Kidney glomerular epithelial cell (primary cell): ENCODE data around the gene GNAS-AS1.

Experiments used
- DNase-seq: peaks from one replicate; lab custom pipeline; 2025; lab: John Stamatoyannopoulos, UW

Gene GNAS-AS1

DNA sequence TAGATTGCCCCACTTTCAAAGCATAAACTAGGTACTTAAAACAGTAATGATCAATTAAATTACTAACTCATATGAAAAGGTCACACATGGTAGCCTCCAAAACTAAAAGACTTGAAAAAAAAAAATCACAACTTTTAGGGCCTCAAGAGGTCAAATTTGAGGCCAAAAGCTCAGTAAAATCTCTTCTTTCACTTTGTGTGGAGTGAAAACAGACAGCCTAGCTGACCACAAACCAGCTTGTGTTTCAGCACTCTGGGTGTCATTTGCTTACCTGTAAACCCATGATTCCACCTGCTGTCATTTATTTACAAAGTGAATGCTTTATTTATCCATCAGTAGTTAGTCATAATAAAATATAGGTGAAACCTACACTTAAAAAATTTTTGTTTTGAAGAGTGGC, 35.8 kb upstream of the GNAS-AS1 start:
- DNase-seq = no peak

DNA sequence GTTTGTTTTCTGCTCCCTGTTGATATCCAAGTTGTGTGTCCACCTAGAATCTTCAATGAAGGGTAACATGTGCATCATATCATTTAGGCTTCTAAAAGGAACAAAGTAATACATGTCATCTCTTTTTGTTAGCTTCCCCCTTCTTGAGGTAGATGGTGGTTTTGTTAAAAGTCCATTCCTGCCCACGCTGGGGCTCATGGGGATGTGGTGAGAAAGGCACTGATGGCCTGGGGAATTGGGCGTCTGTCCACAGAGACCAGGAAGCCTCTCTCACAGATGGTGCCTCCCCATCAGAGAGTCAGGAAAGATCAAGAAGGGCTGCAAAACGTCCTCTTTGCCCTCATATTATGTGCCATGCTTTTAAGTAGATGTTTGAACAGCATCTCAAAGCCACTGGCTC, 34.3 kb upstream of the GNAS-AS1 start:
- no peak for DNase-seq

DNA sequence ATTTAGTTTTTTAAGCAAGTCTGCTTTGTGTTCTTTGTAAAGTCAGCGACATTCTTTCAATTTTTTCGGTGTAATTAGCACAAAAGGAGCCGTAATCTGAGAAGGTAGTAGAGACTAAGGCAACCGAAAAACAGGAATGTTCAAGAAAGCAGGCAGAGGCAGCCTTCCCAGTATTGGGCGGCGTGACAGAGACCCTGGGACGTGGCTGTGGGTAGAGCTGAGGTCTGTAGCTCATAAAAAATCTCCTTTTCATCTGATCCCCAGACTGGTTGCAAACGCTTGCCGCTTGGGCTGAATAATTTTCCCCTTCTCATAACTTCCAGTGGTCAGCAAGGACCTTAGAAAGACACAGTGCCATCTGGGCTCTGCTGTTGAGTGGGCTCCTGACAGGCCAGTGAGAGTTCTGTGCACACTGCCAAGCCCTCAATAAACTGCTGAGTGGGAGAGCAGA, 32.6 kb upstream of the GNAS-AS1 start:
- no peak for DNase-seq

DNA sequence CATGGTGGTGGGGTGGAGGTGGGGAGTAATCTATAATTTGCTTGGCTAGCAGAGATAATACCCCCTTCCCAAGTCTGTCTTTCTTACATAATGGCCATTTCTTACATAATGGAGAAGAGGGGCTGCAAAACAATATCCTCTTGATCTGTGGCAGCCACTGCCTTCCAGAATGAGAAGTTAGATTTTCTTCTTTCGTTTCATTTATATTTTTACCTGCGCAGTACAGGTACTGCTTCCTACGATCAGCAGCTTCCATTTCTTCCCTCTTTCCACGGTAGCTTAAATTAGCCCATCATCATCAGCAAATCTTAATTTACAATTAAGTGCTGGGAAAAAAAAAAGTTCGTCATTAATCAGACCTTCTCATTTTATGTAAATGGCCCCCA, 32.0 kb upstream of the GNAS-AS1 start:
- no peak for DNase-seq

DNA sequence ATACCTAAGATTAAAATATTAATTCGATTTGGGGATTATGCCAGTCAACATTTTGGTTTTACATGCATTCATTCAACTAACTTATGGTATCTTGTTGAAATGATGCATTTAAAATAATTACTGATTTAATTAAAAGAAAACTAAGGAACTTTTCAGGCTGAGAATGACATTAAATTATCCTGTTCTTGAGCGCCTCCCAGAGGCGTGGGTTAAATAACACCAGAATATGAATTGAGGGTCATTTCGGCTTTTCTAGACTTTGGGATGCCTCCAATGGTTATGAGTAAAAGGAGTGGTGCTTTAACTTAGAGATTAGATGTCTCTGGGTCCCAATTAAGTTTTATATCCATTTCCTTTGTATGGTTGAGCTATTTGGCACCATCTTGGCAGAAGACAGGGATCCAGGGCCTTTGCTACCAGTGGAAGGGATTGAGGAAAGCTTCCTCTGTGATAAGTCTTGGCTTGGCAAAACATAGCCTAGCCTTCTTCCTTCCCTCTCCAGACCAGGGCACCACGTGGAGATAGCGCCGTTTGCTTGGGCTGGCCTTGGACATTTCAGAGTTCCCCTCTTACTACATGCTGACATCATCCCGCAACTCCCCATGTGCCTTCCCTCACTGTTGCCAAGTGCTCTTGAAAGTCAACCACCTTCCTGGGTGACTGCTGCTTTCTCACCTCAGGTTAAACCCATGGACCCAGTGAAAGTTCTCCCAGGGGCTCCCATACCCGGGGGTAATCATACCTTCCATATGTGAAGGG, 30.5 kb upstream of the GNAS-AS1 start:
- no peak for DNase-seq

DNA sequence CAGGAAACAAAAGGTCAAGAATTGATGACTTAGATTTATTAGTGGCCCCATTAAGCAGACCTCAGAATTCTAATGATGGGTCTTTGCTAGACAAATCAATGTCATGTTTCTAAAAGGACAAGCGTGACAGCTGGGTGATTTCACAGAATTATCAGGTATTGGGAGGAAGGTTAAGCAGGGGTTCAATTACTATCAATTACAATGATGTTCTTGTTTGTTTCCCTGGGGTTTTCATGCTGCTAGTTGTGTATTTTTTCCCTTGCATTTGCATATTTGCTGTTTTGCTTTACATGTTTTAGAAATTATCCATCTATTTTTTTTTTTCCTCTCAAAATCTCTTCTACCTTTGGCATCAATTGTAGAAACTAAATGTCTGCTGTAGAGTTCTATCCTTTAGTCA, 29.7 kb upstream of the GNAS-AS1 start:
- DNase-seq = no peak

DNA sequence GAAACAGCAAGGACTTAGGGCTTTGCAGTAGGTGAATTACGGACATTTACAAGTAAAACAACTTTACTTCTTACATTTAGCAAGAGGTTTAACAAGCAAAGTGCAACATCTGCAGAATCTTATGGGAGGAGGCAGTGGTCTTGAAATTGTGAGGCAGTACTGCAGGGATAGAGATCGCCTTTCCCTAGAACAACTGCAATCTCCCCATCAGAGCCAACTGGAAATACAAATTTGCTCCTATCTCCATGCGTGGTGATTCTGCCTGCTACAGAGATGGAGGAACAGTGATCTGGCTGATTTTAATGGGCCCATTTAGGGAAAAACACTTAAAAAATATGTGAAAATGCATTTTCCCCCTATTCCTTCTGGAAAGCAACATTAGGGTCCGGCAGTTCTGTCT, 27.7 kb upstream of the GNAS-AS1 start:
- DNase-seq = no peak

DNA sequence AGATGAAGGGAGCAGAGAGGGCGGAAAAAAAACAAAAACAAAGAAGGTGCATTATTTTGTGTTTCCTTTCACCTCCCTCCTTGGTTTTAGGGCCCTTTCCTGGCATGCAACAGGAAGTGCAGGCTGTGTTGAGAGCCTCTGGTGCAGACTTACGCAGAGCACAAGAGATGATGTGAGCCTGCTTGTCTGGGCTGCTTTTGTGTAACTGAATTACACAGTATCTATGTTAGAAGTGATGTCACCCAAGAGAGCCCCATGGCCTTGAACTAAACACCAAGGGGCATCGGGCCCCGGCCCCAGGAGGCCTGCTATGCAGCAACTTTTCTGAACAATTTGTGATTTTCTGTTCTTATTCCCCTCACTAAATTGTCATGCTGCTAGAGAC, 27.3 kb upstream of the GNAS-AS1 start:
- DNase-seq = no peak

DNA sequence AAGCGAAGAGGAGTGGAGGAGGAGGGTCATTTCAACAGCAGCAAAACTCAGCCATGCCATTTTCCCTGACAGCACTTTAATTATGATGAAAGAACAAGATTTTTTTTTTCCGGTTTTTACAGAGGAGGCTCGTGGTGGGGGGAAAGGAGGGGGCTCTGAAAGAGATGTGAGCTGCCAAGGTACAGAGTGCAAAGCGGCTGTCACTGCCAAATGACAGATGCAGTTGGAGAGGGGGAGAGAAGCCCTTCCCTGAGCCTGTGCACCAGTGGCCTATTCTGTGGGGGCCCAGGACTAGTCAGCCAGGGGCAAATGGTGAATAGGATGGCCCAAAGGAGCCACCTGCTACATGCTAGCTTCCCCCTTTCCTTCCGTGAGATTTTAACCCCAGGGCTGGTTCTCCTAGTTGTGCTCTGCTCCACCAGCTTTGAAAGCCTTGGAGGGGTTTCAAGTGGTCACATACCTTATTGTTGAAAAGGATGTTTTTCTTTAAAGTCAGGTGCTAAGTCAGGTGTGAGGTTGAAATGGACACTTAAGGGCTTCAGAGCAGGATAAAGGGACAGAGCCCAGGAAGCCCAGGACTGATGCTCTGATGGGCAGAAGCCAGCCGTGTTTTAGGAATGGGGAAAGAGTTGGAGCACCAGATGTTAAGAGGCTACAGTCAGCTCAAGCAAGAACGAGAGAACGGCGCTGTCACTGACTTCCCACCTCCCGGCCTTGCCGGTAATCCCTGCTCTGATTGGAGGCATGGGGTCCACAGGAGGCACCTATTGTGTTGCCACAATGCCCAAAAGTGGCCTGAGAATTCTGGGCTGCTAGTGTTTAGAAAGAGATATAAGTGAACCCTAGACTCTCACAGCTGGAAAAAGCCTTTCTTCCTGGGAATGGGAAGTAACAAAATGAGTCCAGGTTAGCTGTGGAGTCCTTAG, 26.6 kb upstream of the GNAS-AS1 start:
- no peak for DNase-seq

DNA sequence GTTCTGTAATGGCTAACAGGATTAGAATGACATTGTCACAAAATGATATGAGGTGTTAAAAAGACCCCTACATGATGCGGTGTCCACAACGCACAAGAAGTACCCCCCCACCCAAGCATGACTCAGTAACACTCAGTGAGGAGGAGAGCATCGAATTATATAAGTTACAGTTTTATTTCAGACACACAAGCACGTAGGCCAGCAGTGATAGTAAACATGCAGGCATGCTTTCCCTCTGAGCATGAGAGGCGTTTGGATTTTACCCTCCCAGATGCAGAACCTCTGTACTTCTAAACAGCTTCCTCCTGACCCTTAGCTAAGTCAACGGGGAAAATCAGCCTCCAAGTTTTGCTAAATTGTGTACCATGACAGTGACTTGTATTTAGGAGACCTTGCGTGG, 25.7 kb upstream of the GNAS-AS1 start:
- no peak for DNase-seq

DNA sequence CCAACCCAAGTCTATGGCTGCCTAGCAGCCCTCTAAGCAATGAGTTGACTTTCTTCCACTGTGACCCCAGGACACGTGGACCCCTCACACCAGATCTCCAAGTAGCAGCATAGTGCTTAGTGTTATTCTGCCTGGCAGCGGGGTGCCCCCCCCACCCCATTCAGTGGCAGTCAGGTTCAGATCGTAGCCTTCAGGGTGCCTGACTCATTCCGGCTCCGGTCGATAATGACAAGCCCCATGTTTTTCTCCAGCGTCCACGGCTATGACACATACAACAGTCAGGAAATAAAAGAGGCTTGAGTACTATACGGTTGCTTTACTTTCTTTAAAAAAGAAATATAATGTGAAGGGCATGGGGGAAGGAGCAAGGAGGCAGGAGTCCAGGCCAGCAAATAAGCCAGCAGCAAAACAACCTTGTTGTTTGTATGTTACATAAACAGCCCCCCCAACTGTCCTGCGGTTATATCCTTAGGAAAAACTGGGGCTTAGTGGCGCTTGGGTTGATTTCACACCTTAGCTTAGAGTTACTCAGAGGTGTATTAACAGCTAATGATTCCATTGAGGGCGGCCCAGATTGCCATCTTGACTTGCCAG, 24.9 kb upstream of the GNAS-AS1 start:
- no peak for DNase-seq

DNA sequence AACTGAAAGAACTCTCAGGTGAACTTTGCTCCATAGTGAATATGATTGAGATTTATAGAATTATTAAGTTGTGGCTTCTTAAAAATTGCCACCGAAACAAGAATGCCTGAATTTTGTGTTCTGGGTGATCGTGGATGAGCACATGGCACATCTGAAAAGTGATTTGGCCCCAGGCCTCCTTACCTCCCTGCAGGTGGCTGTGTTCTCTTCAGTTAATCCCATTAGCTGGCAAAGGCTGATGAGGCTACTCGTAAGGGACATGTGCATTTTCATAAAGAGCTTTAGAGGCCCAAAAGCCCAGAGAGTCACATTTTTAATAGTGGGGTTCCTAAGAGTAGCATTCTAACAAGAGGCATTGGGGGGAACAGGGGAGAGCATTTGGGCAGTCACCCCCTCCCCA, 24.4 kb upstream of the GNAS-AS1 start:
- no peak for DNase-seq

DNA sequence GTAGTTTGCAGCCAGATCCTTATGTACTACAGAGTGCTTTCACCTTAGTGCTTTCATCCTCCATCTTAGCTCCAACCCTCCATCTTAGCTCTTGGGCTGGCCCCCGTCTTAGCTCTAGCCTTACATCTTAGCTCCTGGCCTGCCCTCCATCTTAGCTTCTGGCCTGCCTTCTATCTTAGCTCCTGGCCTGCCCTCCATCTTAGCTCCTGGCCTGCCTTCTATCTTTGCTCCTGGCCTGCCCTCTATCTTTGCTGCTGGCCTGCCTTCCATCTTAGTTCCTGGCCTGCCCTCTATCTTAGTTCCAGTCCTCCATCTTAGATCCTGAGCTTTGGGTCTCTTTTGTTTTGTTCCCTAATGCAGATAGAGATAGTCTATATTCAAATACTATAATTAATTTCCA, 23.8 kb upstream of the GNAS-AS1 start:
- no peak for DNase-seq

DNA sequence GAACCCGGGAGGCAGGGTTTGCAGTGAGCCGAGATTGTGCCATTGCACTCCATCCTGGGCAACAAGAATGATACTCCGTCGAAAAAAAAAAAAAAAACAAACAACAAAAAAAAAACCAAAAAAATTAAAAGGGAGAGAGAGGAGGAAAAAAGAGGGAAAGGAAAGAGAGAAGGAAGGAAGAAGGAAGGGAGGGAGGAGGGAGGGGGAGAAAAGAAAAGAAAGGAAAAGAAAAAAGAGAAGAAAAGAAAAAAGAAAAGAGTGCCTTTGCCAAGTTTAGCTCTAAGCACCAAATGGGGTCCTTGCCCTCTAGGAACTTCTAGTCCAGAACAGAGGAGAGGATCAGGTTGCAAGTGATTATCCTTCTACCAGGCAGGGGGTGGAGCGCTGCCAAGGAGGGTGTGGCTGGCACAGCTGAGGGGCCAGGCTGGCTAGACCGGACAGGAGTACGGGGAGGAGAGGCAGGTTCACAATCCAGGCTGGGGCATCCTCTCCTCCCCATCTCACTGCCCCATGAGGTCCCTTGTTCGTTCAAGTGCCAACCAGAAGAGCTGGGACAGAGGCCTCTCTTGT, 20.9 kb upstream of the GNAS-AS1 start:
- no peak for DNase-seq

DNA sequence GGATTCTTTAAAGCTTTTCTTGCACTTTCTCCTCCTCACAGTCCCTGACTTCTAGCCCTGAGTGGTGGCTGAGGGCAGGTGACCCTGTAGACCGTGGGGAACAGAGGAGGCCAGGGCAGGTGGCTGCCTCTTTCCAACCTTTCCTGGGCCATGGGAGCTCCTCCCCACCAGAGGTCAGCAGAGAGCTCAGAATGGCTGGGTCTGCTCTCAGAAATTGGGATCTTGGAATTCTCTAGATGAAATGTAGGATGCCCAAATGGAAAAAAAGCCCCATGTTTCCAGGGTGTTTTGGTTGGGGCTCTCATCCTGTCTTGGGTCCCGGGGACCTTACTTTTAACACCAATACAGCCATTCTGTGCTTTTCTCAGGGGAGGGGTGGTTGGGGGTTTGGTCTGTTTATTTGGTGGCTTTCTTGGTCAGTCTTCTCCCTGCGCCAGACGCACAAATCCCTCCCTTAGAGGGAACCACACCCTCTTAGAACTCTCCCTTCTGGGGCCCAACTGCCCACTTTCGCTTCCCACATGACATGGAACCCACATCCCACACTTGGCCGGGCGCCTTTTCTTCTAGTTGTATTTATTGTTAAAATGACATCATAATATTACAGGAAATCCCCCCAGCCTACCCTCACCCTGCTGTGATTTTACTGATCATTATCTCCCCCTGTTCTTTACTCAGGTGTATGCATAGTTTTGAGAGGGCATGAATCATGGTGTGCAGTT, 19.8 kb upstream of the GNAS-AS1 start:
- peak; percentile 49 for DNase-seq

DNA sequence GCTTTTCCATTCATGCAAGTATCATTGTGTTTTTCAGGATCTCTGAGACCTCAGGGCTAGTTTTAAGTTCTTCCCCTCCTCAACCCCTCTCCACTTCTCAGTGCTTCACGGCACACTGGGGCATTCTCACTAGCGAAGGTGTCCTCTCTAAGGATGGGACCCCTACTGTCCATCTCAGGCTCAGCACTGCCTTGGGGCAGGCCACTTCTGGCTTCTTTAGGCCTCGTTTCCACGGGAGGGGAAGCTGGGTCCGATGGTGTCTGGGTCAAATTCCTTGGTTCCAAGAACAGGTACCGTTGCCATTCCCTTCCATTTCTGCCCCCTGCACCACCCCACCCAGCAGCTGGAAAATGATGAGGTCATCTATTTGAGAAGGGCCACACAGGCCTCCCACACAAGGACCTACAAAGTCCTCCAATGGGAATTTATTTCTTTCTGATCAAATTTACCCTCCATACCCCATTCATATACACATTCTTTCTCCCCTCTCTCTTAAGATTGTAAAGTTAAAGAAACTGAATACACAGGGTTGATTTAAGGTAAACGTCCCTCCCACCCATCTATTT, 19.0 kb upstream of the GNAS-AS1 start:
- no peak for DNase-seq

DNA sequence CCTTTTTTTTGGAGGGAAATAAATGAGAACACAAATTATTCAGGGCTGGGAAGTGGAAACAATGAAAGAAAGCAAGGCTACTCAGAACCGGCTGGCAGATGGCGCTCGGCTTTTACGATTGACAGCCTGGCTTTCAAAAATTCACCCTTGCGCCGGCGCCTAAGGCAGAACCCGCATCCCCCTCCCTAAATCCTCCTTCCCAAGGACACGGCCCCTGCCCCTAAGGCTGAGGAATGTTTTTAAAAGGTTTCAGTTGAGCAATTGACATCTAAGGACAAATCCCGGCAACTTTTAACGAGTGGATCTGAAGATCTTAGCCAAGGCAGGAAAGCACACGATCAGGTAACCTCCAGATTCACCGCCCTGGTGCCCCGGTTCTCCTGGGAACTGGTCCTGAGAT, 18.1 kb upstream of the GNAS-AS1 start:
- DNase-seq = no peak

DNA sequence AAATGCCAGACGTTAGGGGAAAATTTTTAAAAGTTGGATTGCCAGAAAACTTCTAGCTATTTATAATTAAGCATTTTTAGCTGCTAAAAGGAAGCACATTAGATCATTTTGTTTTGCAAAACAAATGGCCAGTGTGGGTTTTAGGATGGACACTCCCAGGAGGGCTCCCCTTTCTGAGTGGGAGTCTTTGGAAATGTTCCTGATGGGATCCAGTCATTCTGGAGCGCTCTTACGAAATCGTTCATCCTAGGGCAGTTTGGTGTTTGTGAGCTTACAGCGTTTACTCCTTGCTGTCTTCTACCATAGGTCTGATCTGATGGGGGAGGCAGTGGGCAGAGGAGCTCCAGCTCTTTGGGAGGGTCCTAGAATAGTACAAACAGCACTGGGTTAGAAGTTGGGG, 16.5 kb upstream of the GNAS-AS1 start:
- no peak for DNase-seq

DNA sequence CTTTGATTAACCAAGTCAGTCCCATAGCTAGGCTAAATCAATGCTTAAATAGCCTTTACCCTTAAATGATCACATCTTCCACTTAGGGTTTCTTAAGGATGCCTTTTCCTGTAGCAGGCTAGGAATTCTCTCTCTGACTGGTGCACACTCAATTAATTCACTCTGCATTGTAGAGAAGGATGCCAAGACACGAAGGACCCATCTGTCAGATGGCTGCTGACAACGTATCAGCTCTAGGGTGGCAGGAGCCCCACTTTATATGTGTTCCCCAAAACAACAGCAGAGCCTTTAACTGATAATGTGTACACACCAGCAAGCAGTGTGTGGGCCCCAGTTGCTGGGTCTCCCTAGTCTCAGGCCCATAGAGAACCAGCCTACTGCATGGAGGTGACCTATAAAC, 15.1 kb upstream of the GNAS-AS1 start:
- DNase-seq = no peak

DNA sequence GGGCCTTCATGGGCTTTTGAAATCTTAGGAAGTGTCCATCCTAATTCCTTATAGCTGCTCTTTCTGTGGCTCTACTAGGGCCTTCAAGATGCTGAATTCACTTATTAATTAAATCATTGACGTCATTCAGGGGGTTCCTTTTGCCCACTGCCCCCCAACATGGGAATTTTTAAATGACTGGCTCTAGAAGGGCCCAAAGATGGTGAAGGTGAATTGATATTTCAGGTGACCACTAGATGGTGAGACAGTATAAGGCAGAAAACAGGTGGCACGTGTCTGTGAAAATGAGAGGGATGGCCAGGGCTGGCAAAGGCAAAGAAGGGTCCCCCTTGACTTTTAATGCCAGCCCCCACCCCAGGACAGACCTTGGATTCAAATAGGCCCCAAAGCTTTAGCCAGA, 13.6 kb upstream of the GNAS-AS1 start:
- no peak for DNase-seq

DNA sequence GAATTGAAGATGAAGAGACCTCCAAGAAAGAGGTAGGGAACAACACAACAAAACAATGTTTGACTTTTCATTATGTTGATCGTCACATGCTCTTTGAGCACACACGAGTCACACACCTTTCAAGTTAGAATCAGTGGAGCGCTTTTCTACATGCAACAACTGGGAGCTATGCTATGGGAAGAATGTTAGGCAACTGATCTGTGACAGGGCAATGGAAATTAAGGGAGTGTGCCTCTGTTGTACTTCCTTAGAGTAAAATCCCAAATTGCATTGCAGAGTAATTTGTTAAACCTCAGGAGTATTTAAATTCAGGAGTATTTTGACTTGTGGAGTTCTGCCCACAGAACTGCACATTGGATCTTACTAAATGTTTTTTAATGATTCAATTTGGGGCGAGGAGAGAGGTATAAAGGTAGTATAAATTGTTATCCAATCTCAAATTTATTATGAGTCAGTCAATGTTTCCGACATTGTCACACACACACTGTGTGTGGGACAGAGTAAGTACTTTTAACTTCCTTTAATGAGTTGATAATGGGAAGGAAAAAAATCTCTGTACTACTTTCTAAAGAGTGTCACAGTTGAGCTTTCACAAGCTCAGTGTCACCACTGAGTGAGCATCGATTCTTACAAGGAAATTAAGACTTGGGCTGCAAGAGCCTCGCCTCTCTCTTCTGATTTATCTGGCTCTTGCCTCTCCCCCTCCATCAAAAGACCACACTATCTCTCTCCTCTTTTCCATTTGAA, 12.5 kb upstream of the GNAS-AS1 start:
- DNase-seq = no peak
